ENCODE measurements around the gene PCDH8.

GRCh38 chr13:52800856-52801255 lies 47.6 kb downstream of the PCDH8 start:
- TF ChIP-seq POLR2A (IDR thresholded peaks at IDR 0.05) (no peak), CTCF (IDR thresholded peaks at IDR 0.05) (no peak)

Data from lower leg skin (tissue), 3 donors.